ENCODE results near the gene NCOA3.

Gene NCOA3

GRCh38 chr20:47529840-47530239 lies 28.2 kb downstream of the NCOA3 start:
- Histone ChIP-seq H3K9me3 (ENCODE audit: control insufficient read depth, low read length) (no peaks in the 10 kb centered on the region), H3K9ac (ENCODE audit: low read length) (no peak overlapping the region), H3K4me3 (ENCODE audit: low read length) (no peak overlapping the region), H3K27me3 (replicated peaks; ENCODE audit: control insufficient read depth, insufficient read depth, low read length) (no peaks in the 10 kb centered on the region), H3K36me3 (ENCODE audit: control insufficient read depth, insufficient read depth, low read length, severe bottlenecking) (no peaks in the 10 kb centered on the region), H3K4me1 (ENCODE audit: control insufficient read depth, insufficient read depth, low read length) (peaks cover 11% of the 10 kb centered on the region)
- DNase-seq (ENCODE audit: low read depth) = no peak

DNA sequence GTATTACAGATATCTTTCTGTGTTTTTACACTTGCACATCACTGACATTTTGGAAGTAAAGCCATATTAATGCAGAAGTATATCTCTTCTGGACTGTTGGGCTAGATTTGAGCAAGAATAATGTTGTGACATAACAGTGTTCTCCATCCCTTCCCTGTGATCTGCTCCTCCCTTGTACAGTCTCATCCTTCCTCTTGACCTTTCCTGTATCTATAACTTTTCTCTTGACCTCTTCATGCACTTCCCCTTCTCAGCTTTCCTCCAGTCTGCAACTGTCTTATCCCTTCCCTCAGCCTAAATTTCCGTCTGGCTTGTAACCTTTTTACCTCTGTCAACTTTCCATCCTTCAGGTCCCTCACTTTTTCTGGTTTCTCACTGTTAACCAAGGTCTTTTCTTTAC lies 29.8 kb downstream of the NCOA3 start:
- no peaks in the 10 kb centered on the region for H3K27me3 ChIP-seq (replicated peaks; ENCODE audit: control insufficient read depth, insufficient read depth, low read length)
- H3K9me3 ChIP-seq (ENCODE audit: control insufficient read depth, low read length) = no peaks in the 10 kb centered on the region
- no peak overlapping the region for H3K4me3 ChIP-seq (ENCODE audit: low read length)
- H3K4me1 ChIP-seq (ENCODE audit: control insufficient read depth, insufficient read depth, low read length) = peaks cover 11% of the 10 kb centered on the region
- no peak for DNase-seq (ENCODE audit: low read depth)
- no peak overlapping the region for H3K9ac ChIP-seq (ENCODE audit: low read length)
- H3K36me3 ChIP-seq (ENCODE audit: control insufficient read depth, insufficient read depth, low read length, severe bottlenecking) = peaks cover 2% of the 10 kb centered on the region

DNA sequence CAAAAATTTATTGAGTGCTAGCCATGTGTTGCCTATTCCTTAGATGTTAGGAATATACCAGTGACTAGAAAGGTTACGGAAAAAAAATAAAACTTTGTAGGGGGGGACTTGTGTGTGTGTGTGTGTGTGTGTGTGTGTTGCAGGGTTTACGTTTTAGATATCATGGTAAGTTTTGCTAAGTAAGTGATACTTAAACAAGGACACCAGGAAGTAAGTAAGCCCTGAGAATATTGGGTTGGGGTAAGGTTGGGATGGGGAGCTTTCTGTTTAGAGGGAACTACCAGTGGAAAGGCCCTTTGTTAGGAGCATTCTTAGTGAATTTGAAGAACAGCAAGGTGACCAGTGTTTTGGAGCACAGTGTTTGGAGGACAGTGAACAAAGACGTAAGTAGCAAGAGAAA lies 30.3 kb downstream of the NCOA3 start:
- Histone ChIP-seq H3K27me3 (replicated peaks; ENCODE audit: control insufficient read depth, insufficient read depth, low read length) (no peaks in the 10 kb centered on the region), H3K9me3 (ENCODE audit: control insufficient read depth, low read length) (no peaks in the 10 kb centered on the region), H3K4me3 (ENCODE audit: low read length) (no peak overlapping the region), H3K36me3 (ENCODE audit: control insufficient read depth, insufficient read depth, low read length, severe bottlenecking) (peaks cover 2% of the 10 kb centered on the region), H3K4me1 (ENCODE audit: control insufficient read depth, insufficient read depth, low read length) (peaks cover 11% of the 10 kb centered on the region), H3K9ac (ENCODE audit: low read length) (no peak overlapping the region)
- DNase-seq (ENCODE audit: low read depth) = no peak

DNA sequence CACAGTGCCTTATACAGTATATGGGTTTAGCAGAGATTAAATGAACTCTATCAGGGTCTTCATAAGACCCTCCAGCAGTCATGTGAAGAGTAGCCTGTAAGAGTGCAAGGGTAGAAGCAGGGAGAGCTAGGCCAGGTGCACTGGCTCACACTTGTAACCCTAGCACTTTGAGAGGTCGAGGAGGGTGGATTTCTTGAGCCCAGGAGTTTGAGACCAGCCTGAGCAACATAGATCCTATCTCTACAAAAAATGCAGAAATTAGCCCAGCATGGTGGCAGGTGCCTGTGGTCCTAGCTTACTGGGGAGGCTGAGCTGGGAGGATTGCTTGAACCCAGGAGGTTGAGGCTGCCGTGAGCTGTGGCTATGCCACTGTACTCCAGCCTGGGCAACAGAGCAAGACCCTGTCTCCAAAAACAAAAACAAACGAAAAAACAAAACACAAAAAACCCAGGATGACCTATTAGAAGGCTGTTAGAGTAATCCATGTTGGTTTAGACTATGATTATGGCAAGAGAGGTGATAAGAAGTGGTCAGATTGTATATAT lies 31.9 kb downstream of the NCOA3 start:
- no peaks in the 10 kb centered on the region for H3K27me3 ChIP-seq (replicated peaks; ENCODE audit: control insufficient read depth, insufficient read depth, low read length)
- no peak for DNase-seq (ENCODE audit: low read depth)
- peaks cover 2% of the 10 kb centered on the region for H3K36me3 ChIP-seq (ENCODE audit: control insufficient read depth, insufficient read depth, low read length, severe bottlenecking)
- no peak overlapping the region for H3K4me3 ChIP-seq (ENCODE audit: low read length)
- no peak overlapping the region for H3K9ac ChIP-seq (ENCODE audit: low read length)
- no peaks in the 10 kb centered on the region for H3K9me3 ChIP-seq (ENCODE audit: control insufficient read depth, low read length)
- peaks cover 11% of the 10 kb centered on the region for H3K4me1 ChIP-seq (ENCODE audit: control insufficient read depth, insufficient read depth, low read length)

- Histone ChIP-seq H3K9me3 (ENCODE audit: control insufficient read depth, low read length) (no peaks in the 10 kb centered on the region), H3K4me1 (ENCODE audit: control insufficient read depth, insufficient read depth, low read length) (peaks cover 10% of the 10 kb centered on the region), H3K36me3 (ENCODE audit: control insufficient read depth, insufficient read depth, low read length, severe bottlenecking) (peaks cover 2% of the 10 kb centered on the region), H3K27me3 (replicated peaks; ENCODE audit: control insufficient read depth, insufficient read depth, low read length) (no peaks in the 10 kb centered on the region), H3K4me3 (ENCODE audit: low read length) (no peak overlapping the region), H3K9ac (ENCODE audit: low read length) (no peak overlapping the region)
- DNase-seq (ENCODE audit: low read depth) = no peak
Observed at GRCh38 chr20:47534405-47534804, 32.7 kb downstream of the NCOA3 start.

DNA sequence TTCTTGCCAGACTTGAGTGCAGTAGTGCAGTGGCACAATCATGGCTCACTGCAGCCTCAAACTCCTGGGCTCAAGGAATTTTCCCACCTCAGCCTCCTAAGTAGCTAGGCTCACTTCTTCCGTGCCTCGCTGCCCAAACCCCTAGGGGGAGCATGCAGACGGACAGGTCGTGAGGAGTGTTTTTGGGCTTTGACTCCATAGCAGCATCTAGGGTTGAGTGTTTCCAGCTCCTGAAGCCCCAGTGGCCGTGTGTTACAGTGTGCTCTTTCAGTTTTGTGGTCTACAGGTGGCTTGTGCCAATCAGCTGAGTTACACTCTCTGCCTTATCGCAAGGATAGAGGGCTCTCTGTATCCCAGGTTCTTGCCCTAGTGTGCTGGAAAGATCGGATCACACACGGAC lies 33.4 kb downstream of the NCOA3 start:
- peaks cover 3% of the 10 kb centered on the region for H3K4me1 ChIP-seq (ENCODE audit: control insufficient read depth, insufficient read depth, low read length)
- no peak for DNase-seq (ENCODE audit: low read depth)
- H3K9ac ChIP-seq (ENCODE audit: low read length) = no peak overlapping the region
- peaks cover 2% of the 10 kb centered on the region for H3K36me3 ChIP-seq (ENCODE audit: control insufficient read depth, insufficient read depth, low read length, severe bottlenecking)
- H3K27me3 ChIP-seq (replicated peaks; ENCODE audit: control insufficient read depth, insufficient read depth, low read length) = no peaks in the 10 kb centered on the region
- H3K4me3 ChIP-seq (ENCODE audit: low read length) = no peak overlapping the region
- H3K9me3 ChIP-seq (ENCODE audit: control insufficient read depth, low read length) = no peaks in the 10 kb centered on the region

- H3K4me3 ChIP-seq (ENCODE audit: low read length) = no peak overlapping the region
- H3K9me3 ChIP-seq (ENCODE audit: control insufficient read depth, low read length) = no peaks in the 10 kb centered on the region
- H3K27me3 ChIP-seq (replicated peaks; ENCODE audit: control insufficient read depth, insufficient read depth, low read length) = no peaks in the 10 kb centered on the region
- peaks cover 7% of the 10 kb centered on the region for H3K4me1 ChIP-seq (ENCODE audit: control insufficient read depth, insufficient read depth, low read length)
- H3K36me3 ChIP-seq (ENCODE audit: control insufficient read depth, insufficient read depth, low read length, severe bottlenecking) = peaks cover 2% of the 10 kb centered on the region
- no peak overlapping the region for H3K9ac ChIP-seq (ENCODE audit: low read length)
- no peak for DNase-seq (ENCODE audit: low read depth)
Observed at GRCh38 chr20:47535994-47536393, 34.3 kb downstream of the NCOA3 start.

GRCh38 chr20:47540443-47541354 lies 39.0 kb downstream of the NCOA3 start:
- H3K27me3 ChIP-seq (replicated peaks; ENCODE audit: control insufficient read depth, insufficient read depth, low read length) = no peaks in the 10 kb centered on the region
- H3K9me3 ChIP-seq (ENCODE audit: control insufficient read depth, low read length) = no peaks in the 10 kb centered on the region
- H3K36me3 ChIP-seq (ENCODE audit: control insufficient read depth, insufficient read depth, low read length, severe bottlenecking) = peaks cover 2% of the 10 kb centered on the region
- DNase-seq (ENCODE audit: low read depth) = peak; percentile 34
- H3K4me3 ChIP-seq (ENCODE audit: low read length) = no peak overlapping the region
- H3K9ac ChIP-seq (ENCODE audit: low read length) = no peak overlapping the region
- H3K4me1 ChIP-seq (ENCODE audit: control insufficient read depth, insufficient read depth, low read length) = peaks cover 30% of the 10 kb centered on the region

- H3K4me1 ChIP-seq (ENCODE audit: control insufficient read depth, insufficient read depth, low read length) = peaks cover 30% of the 10 kb centered on the region
- H3K9ac ChIP-seq (ENCODE audit: low read length) = no peak overlapping the region
- no peak overlapping the region for H3K4me3 ChIP-seq (ENCODE audit: low read length)
- no peaks in the 10 kb centered on the region for H3K36me3 ChIP-seq (ENCODE audit: control insufficient read depth, insufficient read depth, low read length, severe bottlenecking)
- H3K9me3 ChIP-seq (ENCODE audit: control insufficient read depth, low read length) = no peaks in the 10 kb centered on the region
- no peaks in the 10 kb centered on the region for H3K27me3 ChIP-seq (replicated peaks; ENCODE audit: control insufficient read depth, insufficient read depth, low read length)
- DNase-seq (ENCODE audit: low read depth) = no peak
Observed at GRCh38 chr20:47541355-47541922, 39.8 kb downstream of the NCOA3 start.

DNA sequence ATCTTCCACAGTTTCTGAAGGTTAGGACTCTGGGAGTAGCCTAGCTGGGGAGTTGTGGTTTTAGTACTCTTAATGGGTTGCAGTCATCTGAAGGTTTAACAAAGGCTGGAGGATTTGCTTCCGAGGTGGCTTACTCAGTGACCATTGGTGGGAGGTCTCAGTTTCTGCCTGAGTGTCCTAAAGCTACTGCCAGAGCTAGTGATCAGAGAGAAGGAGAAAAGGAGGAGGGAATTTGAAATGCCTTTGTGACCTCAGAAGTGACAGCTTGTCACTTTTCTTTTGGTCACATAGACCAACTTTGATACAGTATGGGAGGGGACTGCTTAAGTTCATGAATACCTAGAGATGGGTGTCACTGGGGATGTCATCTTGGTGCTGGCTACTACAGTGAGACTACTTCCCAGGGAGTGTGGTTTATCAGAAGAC lies 41.3 kb downstream of the NCOA3 start:
- H3K4me1 ChIP-seq (ENCODE audit: control insufficient read depth, insufficient read depth, low read length) = peaks cover 30% of the 10 kb centered on the region
- no peaks in the 10 kb centered on the region for H3K9me3 ChIP-seq (ENCODE audit: control insufficient read depth, low read length)
- no peak overlapping the region for H3K9ac ChIP-seq (ENCODE audit: low read length)
- no peaks in the 10 kb centered on the region for H3K36me3 ChIP-seq (ENCODE audit: control insufficient read depth, insufficient read depth, low read length, severe bottlenecking)
- no peaks in the 10 kb centered on the region for H3K27me3 ChIP-seq (replicated peaks; ENCODE audit: control insufficient read depth, insufficient read depth, low read length)
- peak; percentile 9 for DNase-seq (ENCODE audit: low read depth)
- H3K4me3 ChIP-seq (ENCODE audit: low read length) = no peak overlapping the region

DNA sequence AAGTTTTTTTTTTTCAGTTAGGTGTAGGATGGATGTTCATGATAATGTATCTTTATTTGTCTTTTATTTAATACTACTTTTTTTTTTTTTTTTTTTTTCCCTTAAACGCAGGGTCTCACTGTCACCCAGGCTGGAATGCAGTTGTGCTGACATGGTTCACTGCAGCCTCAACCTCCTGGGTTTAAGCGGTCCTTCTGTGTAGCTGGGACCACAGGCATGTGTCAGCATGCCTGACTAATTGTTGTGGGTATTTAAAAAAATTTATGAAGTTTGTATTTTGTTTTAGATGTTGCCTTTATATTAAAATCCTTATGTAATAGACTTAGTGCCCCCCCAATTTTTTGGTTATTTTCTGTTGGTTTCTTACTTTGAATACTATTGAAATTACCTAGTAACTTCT lies 42.6 kb downstream of the NCOA3 start:
- H3K27me3 ChIP-seq (replicated peaks; ENCODE audit: control insufficient read depth, insufficient read depth, low read length) = no peaks in the 10 kb centered on the region
- no peak overlapping the region for H3K4me3 ChIP-seq (ENCODE audit: low read length)
- DNase-seq (ENCODE audit: low read depth) = peak; percentile 60
- no peaks in the 10 kb centered on the region for H3K36me3 ChIP-seq (ENCODE audit: control insufficient read depth, insufficient read depth, low read length, severe bottlenecking)
- H3K9ac ChIP-seq (ENCODE audit: low read length) = no peak overlapping the region
- H3K4me1 ChIP-seq (ENCODE audit: control insufficient read depth, insufficient read depth, low read length) = peaks cover 30% of the 10 kb centered on the region
- H3K9me3 ChIP-seq (ENCODE audit: control insufficient read depth, low read length) = no peaks in the 10 kb centered on the region

Data from adipocyte (in vitro differentiated cells).